Effector memory CD8-positive, alpha-beta T cell (primary cell): ENCODE results near the gene SGO2.
"Not testable (repeated sequence)": the region's sequence is repeated elsewhere in the genome, so short reads cannot be mapped to it uniquely, and the experiment has no call there.

Source experiments
- ATAC-seq: fragments of 150-1000 bp; cut with Tn5 transposase; replicated peaks from 2 replicates; pipeline ENCODE4 v1.10.0; 2021; ENCODE audit warnings: mild to moderate bottlenecking, moderate library complexity
- DNase-seq, 3 experiments: peaks; one replicate each; pipeline ENCODE4 v3.0.0; 2021
- H3K27ac Mint-ChIP-seq, 2 donors: one replicate each; pipeline ENCODE4 v1.8.0; 2022; ENCODE audit warnings: mild to moderate bottlenecking in 2 of 2, mixed read lengths in 2 of 2, moderate library complexity in 2 of 2
- H3K27me3 Mint-ChIP-seq, 2 donors: one replicate each; pipeline ENCODE4 v1.8.0; 2022; ENCODE audit warnings: mixed read lengths in 2 of 2
- H3K36me3 Mint-ChIP-seq: one replicate; pipeline ENCODE4 v1.8.0; 2022; ENCODE audit warnings: mild to moderate bottlenecking, moderate library complexity, mixed read lengths; ENCODE audit not compliant: insufficient read depth
- H3K4me1 Mint-ChIP-seq, 2 donors: one replicate each; pipeline ENCODE4 v1.8.0; 2022; ENCODE audit warnings: low read depth in 2 of 2, mixed read lengths in 2 of 2
- H3K4me3 Mint-ChIP-seq, 2 donors: one replicate each; pipeline ENCODE4 v1.8.0; 2022; ENCODE audit warnings: mild to moderate bottlenecking in 2 of 2, mixed read lengths in 2 of 2, moderate library complexity in 2 of 2
- H3K9me3 Mint-ChIP-seq, 2 donors: one replicate each; pipeline ENCODE4 v1.8.0; 2022; ENCODE audit warnings: mixed read lengths in 2 of 2

Gene SGO2

DNA sequence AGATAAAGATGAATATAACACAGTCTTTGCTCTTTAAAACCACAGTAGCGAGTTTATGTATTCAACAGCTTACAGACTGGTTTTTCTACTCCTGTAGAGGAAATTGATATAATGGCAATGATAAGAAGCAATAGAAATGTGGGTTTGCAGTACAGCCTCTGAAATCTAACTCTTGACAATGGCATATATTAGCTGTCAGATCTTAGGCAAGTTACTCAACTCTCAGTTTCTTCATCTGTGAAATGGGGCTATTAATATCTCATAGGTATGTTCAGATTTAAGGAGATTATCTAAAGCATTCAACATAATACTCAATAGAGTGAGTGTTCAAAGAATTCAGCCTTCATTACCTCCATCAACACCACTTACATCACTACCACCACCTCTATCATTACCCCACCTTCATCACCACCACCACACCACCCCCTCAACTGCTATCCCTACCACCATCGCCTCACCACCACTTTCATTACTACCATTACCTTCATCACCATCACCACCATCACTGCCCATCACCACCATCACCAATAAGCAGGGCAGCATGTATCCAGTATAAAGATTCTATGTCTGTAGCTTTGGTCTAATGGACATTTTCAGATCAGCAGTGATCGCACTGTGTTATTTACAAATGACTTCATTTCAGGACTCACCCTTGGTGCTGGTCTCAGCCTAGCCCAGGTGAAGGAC is 82.5 kb downstream of the SGO2 start:
- no peaks in the 10 kb centered on the region for H3K36me3 Mint-ChIP-seq
- no peaks in the 10 kb centered on the region for H3K9me3 Mint-ChIP-seq
- no peak for ATAC-seq

GRCh38 chr2:200609028-200609614 is 83.1 kb downstream of the SGO2 start:
- Mint-ChIP-seq H3K27ac (no peak overlapping the region), H3K36me3 (no peaks in the 10 kb centered on the region), H3K9me3 (no peaks in the 10 kb centered on the region), H3K4me3 (no peak overlapping the region), H3K27me3 (peaks cover 62 to 70% of the 10 kb centered on the region in 2 donors), H3K4me1 (no peaks in the 10 kb centered on the region)
- DNase-seq, result no peak
- ATAC-seq, result no peak

More for the DNA sequence above, 82.5 kb downstream of the SGO2 start:
- Mint-ChIP-seq H3K27me3 (peaks cover 56 to 64% of the 10 kb centered on the region in 2 donors), H3K4me3 (no peak overlapping the region), H3K4me1 (no peaks in the 10 kb centered on the region), H3K27ac (no peak overlapping the region)
- DNase-seq, result no peak

DNA sequence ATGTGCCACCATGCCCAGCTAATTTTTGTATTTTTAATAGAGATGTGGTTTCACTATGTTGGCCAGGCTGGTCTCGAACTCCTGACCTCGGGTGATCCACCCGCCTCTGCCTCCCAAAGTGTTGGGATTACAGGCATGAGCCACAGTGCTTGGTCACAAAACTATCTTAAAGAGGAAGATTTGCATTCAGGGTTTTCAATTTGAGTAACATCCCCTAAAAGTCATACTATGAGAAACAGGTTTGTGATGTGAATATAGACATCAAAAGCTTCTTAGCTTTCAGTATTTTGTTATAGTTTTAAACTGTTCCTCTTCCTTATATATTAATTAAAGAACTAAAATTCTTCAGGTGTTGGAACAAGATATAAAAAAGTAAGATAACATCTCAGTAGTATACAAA is 84.2 kb downstream of the SGO2 start:
- H3K4me3 Mint-ChIP-seq, result not testable (repeated sequence)

DNA sequence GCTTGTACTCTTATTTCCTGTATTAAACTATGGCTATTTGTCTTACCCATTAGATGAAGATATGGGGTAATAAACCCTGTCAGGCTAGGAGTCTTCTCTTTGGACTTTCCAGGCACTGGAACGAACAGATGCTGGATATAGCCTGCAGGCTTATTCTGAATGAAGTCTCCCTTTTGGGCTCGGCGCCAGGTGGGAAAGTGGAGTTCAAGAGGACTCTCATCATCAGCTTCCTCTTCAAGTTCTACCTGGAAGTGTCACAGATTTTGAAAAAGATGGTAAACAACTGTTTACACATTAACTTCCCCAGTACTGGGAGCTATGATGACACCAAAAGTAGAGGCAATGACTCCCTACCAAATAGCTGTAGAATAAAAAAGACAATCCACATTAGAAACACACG is 87.7 kb downstream of the SGO2 start:
- Mint-ChIP-seq H3K27me3 (peaks cover 45 to 50% of the 10 kb centered on the region in 2 donors), H3K4me1 (peaks cover 0 to 3% of the 10 kb centered on the region in 2 donors), H3K4me3 (no peak overlapping the region), H3K36me3 (no peaks in the 10 kb centered on the region), H3K27ac (peak overlapping the region in 1 of 2 donors; percentile 28), H3K9me3 (no peaks in the 10 kb centered on the region)
- DNase-seq, result no peak
- ATAC-seq, result no peak

More for the DNA sequence above, 84.2 kb downstream of the SGO2 start:
- H3K4me1 Mint-ChIP-seq, ATAC-seq, DNase-seq, H3K36me3 Mint-ChIP-seq, H3K27ac Mint-ChIP-seq, H3K9me3 Mint-ChIP-seq: not testable (repeated sequence)
- peaks cover 70 to 76% of the 10 kb centered on the region in 2 donors for H3K27me3 Mint-ChIP-seq

DNA sequence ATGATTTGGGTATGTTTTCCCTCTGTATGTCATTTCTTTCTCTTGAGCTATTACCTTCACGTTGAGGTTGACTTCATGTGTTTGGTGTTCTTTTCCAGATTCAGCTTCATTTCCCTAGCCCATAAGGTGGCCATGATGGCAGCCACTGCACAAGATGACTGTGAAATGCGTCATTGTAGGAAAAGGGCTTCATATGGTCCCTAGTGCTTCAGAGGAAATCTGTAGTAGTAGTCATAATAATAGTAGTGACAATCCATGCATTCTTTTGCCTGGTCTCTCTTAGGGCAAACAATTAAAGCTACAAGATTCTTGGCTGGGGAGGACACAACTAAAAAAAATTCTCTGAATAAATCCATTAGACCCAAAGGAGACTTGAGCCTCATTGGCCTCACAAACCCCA is 88.2 kb downstream of the SGO2 start:
- DNase-seq (no peak), ATAC-seq (no peak)
- Mint-ChIP-seq H3K27ac (peak overlapping the region in 1 of 2 donors; percentile 28), H3K27me3 (peaks cover 43 to 45% of the 10 kb centered on the region in 2 donors), H3K36me3 (no peaks in the 10 kb centered on the region), H3K4me3 (no peak overlapping the region), H3K9me3 (no peaks in the 10 kb centered on the region), H3K4me1 (peaks cover 0 to 3% of the 10 kb centered on the region in 2 donors)

DNA sequence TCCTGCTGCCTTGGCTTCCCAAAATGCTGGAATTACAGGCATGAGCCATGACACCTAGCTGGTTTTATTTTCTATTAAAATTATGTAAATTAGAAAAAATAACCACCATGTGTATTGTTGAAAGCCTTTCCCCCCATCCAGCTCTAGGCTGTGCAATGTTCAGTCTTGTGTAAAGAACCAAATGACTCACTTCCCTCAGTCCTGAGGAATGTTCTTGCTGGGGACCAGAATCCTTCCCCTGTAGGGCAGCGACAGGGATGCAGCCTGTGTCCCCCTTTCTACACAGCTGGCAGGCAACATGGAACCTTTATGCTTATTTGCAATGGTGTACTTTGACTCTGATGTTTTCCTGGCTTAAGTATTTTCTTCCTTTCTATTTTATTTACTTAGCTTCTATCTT is 89.2 kb downstream of the SGO2 start:
- peaks cover 0 to 3% of the 10 kb centered on the region in 2 donors for H3K4me1 Mint-ChIP-seq
- ATAC-seq (no peak), DNase-seq (no peak)
- peaks cover 38% of the 10 kb centered on the region in 2 donors for H3K27me3 Mint-ChIP-seq
- H3K27ac Mint-ChIP-seq, result no peak overlapping the region
- no peaks in the 10 kb centered on the region for H3K9me3 Mint-ChIP-seq
- H3K36me3 Mint-ChIP-seq, result no peaks in the 10 kb centered on the region
- no peak overlapping the region for H3K4me3 Mint-ChIP-seq

- Mint-ChIP-seq H3K27ac (no peak overlapping the region), H3K4me3 (no peak overlapping the region), H3K4me1 (peaks cover 0 to 3% of the 10 kb centered on the region in 2 donors), H3K9me3 (no peaks in the 10 kb centered on the region), H3K27me3 (peaks cover 34 to 38% of the 10 kb centered on the region in 2 donors), H3K36me3 (no peaks in the 10 kb centered on the region)
- ATAC-seq (no peak), DNase-seq (no peak)
Observed at GRCh38 chr2:200616193-200616592, 90.2 kb downstream of the SGO2 start.

DNA sequence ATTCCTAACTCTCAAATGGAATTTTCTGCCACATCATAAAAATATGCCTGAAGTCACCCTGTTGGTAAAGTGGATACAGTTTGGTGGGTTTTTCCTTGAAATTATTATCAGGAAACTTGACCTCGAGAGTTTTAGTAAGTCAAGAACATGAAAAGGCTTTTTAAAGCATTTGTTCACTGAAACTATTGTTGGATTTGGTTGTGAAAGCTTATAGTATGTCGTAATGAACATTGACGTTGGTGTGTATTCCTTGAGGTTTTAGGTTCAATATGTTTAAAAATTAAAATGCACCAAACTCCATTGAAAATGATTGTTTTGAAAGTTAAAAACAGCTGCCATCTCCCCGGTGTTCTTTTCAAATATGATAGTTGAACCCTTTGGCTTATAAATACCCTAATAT is 90.6 kb downstream of the SGO2 start:
- Mint-ChIP-seq H3K9me3 (no peaks in the 10 kb centered on the region), H3K27ac (no peak overlapping the region), H3K4me1 (peaks cover 0 to 3% of the 10 kb centered on the region in 2 donors), H3K36me3 (no peaks in the 10 kb centered on the region), H3K4me3 (no peak overlapping the region), H3K27me3 (peaks cover 29 to 36% of the 10 kb centered on the region in 2 donors)
- no peak for DNase-seq
- no peak for ATAC-seq

DNA sequence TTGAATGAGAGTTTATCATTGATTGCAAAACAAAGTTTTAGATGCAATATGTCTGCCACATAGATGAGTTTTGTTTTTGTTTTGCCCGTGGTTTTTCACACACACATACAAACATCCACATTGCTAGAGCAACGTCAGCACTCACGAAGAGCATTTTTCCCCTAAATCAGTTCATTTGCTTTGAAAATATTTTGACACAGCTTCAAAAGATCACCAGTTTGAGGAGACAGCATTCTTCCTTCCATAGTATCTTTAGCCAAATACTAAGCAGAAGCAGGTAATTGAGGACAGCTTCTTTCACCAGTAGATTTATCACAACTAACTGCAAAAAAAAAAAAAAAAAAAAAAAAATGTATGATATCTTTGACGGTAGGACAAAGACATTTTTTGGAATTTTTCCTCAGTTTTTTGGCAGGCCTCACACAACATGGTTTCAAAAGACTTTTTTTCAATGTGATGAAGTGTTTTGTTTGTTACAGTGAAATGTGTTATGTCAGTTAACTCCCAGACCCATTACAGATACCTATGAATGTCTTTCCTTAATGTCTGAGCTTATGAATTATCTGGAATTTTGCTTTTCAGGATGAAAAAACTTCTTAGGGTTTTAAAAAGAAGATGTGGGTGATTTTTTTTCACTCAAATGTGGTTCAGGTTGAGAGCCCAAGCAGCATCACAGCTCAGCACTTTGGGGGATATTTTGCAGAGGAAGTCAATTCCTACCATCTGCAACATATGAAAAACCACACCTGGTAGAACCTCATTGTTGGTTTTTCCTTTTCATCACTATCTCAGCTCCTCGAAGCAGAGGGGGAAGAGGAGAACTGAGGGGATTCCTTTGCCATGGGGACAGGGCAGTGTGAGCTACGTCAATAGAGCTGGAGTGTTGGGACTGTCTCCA is 91.4 kb downstream of the SGO2 start:
- Mint-ChIP-seq H3K4me1 (peaks cover 0 to 3% of the 10 kb centered on the region in 2 donors), H3K27me3 (peaks cover 22 to 28% of the 10 kb centered on the region in 2 donors), H3K36me3 (no peaks in the 10 kb centered on the region), H3K9me3 (no peaks in the 10 kb centered on the region), H3K27ac (no peak overlapping the region), H3K4me3 (no peak overlapping the region)
- no peak for ATAC-seq
- no peak for DNase-seq

DNA sequence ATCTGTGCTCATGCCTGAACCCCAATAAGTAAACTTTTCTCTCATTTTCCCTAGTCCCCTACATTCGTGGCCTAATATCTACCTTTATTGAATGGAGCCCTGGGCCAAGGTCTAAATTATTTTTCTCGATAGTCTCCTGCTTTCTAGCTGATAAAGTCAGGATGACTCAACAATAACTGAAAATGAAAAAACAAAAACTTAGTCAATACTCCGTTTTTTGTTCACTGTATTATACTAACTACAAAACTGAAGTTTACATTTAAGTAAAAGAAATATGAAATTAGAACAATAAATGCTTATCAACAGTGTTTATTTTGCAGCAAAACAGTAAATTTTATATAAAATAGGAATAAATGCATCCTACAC is 92.0 kb downstream of the SGO2 start:
- Mint-ChIP-seq H3K9me3 (no peaks in the 10 kb centered on the region), H3K4me3 (no peak overlapping the region), H3K27ac (no peak overlapping the region), H3K4me1 (peaks cover 0 to 3% of the 10 kb centered on the region in 2 donors), H3K36me3 (no peaks in the 10 kb centered on the region), H3K27me3 (peaks cover 19 to 27% of the 10 kb centered on the region in 2 donors)
- no peak for DNase-seq
- ATAC-seq, result no peak

DNA sequence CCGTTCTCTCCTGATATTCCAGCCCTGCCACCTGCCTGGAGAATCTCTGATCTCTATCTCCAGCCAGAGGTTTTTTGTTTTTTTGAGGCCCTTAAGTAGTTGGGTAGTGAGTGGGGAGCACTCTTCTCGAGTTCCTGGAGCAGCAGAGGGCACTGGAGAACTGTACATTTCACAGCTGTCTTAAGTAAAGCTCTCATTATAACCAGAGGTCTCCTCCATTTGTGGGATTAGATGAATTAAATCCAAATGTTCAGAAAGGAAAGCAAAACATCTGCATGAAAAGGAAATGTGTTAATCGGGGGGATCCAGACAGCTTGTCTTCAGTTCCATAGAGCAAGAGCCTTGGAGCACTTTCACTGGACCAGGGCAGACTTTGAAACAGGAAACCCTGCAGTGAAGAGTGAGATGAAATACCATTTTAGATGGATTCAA is 92.6 kb downstream of the SGO2 start:
- H3K27ac Mint-ChIP-seq, result peak overlapping the region in 1 of 2 donors; percentile 29
- no peak for DNase-seq
- ATAC-seq, result no peak
- no peak overlapping the region for H3K4me3 Mint-ChIP-seq
- no peaks in the 10 kb centered on the region for H3K36me3 Mint-ChIP-seq
- H3K4me1 Mint-ChIP-seq, result peaks cover 0 to 3% of the 10 kb centered on the region in 2 donors
- H3K9me3 Mint-ChIP-seq, result no peaks in the 10 kb centered on the region
- H3K27me3 Mint-ChIP-seq, result peaks cover 19 to 25% of the 10 kb centered on the region in 2 donors

GRCh38 chr2:200619279-200619678 is 93.3 kb downstream of the SGO2 start:
- H3K4me3 Mint-ChIP-seq, result no peak overlapping the region
- no peak overlapping the region for H3K27ac Mint-ChIP-seq
- H3K36me3 Mint-ChIP-seq, result no peaks in the 10 kb centered on the region
- ATAC-seq (no peak), DNase-seq (no peak)
- no peaks in the 10 kb centered on the region for H3K9me3 Mint-ChIP-seq
- H3K4me1 Mint-ChIP-seq, result peaks cover 0 to 3% of the 10 kb centered on the region in 2 donors
- H3K27me3 Mint-ChIP-seq, result peaks cover 19 to 23% of the 10 kb centered on the region in 2 donors

DNA sequence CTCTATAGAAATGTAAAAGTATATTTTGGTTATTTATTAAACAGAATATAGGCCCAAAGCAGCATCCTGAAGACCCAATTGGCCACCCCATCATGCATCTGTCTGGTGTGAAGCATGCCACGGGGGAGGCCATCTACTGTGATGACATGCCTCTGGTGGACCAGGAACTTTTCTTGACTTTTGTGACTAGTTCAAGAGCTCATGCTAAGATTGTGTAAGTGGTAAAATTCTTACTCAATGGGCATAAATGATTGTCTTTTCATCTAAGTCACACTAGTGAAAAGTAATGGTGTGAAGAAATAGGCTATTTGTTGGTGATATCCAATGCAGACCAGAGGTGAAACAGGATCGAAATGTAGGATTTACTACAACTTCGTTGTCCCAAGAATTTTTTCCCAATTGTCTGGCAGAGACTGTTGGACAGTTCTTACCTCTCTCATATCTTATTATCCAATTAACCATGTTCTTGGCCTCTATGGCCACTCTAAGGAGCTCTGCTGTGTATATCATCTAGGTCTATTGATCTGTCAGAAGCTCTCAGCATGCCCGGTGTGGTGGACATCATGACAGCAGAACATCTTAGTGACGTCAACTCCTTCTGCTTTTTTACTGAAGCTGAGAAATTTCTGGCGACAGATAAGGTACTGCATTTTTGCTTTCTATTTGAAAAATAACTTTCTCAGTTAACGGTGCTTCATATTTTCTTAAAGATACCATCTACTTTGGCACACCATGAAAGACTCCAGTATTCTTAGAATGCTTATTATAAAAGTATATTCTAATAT is 94.8 kb downstream of the SGO2 start:
- Mint-ChIP-seq H3K9me3 (no peaks in the 10 kb centered on the region), H3K4me3 (no peak overlapping the region), H3K27ac (no peak overlapping the region), H3K36me3 (no peaks in the 10 kb centered on the region), H3K27me3 (peaks cover 13 to 24% of the 10 kb centered on the region in 2 donors), H3K4me1 (peaks cover 0 to 3% of the 10 kb centered on the region in 2 donors)
- no peak for ATAC-seq
- no peak for DNase-seq
